A549 (cell line): ENCODE measurements around the gene TMED8. TPM values are rescaled to one million over a fixed set of nuclear protein-coding genes. Genes with fewer than 3 reads are reported as not detected.
A peak's percentile ranks its signal among the peaks of the same experiment; 100 is the strongest.

Source experiments
- ATAC-seq, 2 experiments: fragments of 200-7000 bp in 1 of 2; fragments of >200 bp in 1 of 2; cut with Nextera tagmentation in 1 of 2; cut with Tn5 transposase in 1 of 2; 3 replicates each; pipeline versions ENCODE4 v1.8.0 to v1.9.1; 2018 to 2020; ENCODE audit warnings: mild to moderate bottlenecking in 1 of 2, moderate library complexity in 1 of 2
- CTCF ChIA-PET: fragments of 300-600 bp; sonication (Branson Sonifier 250); formaldehyde crosslinking; extraction: SDS; loops from one replicate; lab custom pipeline; 2021; ENCODE audit warnings: antibody characterized with exemption, inconsistent platforms; lab: Yijun Ruan, JAX
- POLR2A ChIA-PET: fragments of 350-600 bp; formaldehyde crosslinking; extraction: SDS; loops from one replicate; lab custom pipeline; 2021; ENCODE audit warnings: antibody characterized with exemption, inconsistent platforms; lab: Yijun Ruan, JAX
- DNase-seq, 2 experiments: peaks; one replicate each; pipeline versions ENCODE4 v3.0.0 to v3.0.0-alpha.2; 2011 to 2016; ENCODE audit warnings: low read depth in 1 of 2, low spot score in 1 of 2
- FAIRE-seq: peaks from 2 replicates; lab custom pipeline; 2011; peaks lifted over from hg19 to GRCh38; lab: Jason Lieb, UNC
- H3K27ac ChIP-seq, 2 experiments: fragments of >200 bp; sonication (Bioruptor Twin); formaldehyde crosslinking; 3 replicates each; pipeline ENCODE4 v1.5.1; 2016 to 2017
- H3K4me1 ChIP-seq: fragments of >200 bp; sonication (Bioruptor Twin); formaldehyde crosslinking; 3 replicates; pipeline ENCODE4 v1.6.1; 2016
- H3K4me2 ChIP-seq: fragments of >200 bp; sonication (Bioruptor Twin); formaldehyde crosslinking; 3 replicates; pipeline ENCODE4 v1.6.1; 2016
- H3K4me3 ChIP-seq: fragments of >200 bp; sonication (Bioruptor Twin); formaldehyde crosslinking; 3 replicates; pipeline ENCODE4 v1.5.1; 2016
- H3K9me3 ChIP-seq: fragments of >200 bp; sonication (Bioruptor Twin); formaldehyde crosslinking; 3 replicates; pipeline ENCODE4 v1.6.1; 2016
- CBX2 ChIP-seq: fragments of 200-600 bp; sonication (generic); IDR thresholded peaks from 2 replicates; pipeline ENCODE4 v1.6.1; 2016; ENCODE audit warnings: low read depth, mild to moderate bottlenecking, borderline replicate concordance
- CHD4 ChIP-seq: fragments of 200-600 bp; sonication (generic); IDR thresholded peaks from 2 replicates; pipeline ENCODE4 v1.6.1; 2016; ENCODE audit warnings: antibody characterized with exemption, mild to moderate bottlenecking, borderline replicate concordance
- EHF ChIP-seq: fragments of 250-450 bp; sonication (Bioruptor Pico); IDR thresholded peaks from 2 replicates; pipeline ENCODE4 v1.5.0; 2020; ENCODE audit warnings: mild to moderate bottlenecking
- FOSL2 ChIP-seq, 2 experiments: fragments of 450-650 bp in 1 of 2; fragments of >200 bp in 1 of 2; sonication (Bioruptor Twin) in 1 of 2; formaldehyde crosslinking; IDR thresholded peaks; 2 replicates each; pipeline versions ENCODE4 v1.5.0 to v1.6.1; 2016 to 2020; ENCODE audit warnings: mild to moderate bottlenecking in 1 of 2, moderate library complexity in 1 of 2
- FOXS1 ChIP-seq: fragments of 250-450 bp; sonication (Bioruptor Pico); IDR thresholded peaks from 2 replicates; pipeline ENCODE4 v1.5.0; 2020; ENCODE audit warnings: mild to moderate bottlenecking, moderate library complexity
- GATA3 ChIP-seq: IDR thresholded peaks from 2 replicates; pipeline ENCODE4 v1.6.1; 2012; ENCODE audit warnings: borderline replicate concordance
- HDAC2 ChIP-seq: fragments of 200-600 bp; sonication (generic); IDR thresholded peaks from 2 replicates; pipeline ENCODE4 v1.6.1; 2016
- HOXB5 ChIP-seq: fragments of 250-450 bp; sonication (Bioruptor Pico); IDR thresholded peaks from 2 replicates; pipeline ENCODE4 v1.5.0; 2020; ENCODE audit warnings: mild to moderate bottlenecking, moderate library complexity
- JUN ChIP-seq, 2 experiments: fragments of >200 bp; sonication (Bioruptor Twin); formaldehyde crosslinking; IDR thresholded peaks; 2 replicates in 1 of 2; 3 replicates in 1 of 2; pipeline ENCODE4 v1.6.1; 2016 to 2017
- KDM1A ChIP-seq: fragments of 200-600 bp; sonication (generic); IDR thresholded peaks from 2 replicates; pipeline ENCODE4 v1.6.1; 2016; ENCODE audit warnings: low read depth, mild to moderate bottlenecking
- KDM5A ChIP-seq: fragments of 200-600 bp; sonication (generic); IDR thresholded peaks from 2 replicates; pipeline ENCODE4 v1.6.1; 2016; ENCODE audit warnings: antibody characterized with exemption, mild to moderate bottlenecking
- MYC ChIP-seq: IDR thresholded peaks from 2 replicates; pipeline ENCODE4 v1.6.1; 2012; ENCODE audit warnings: mild to moderate bottlenecking, inconsistent platforms, low read length, improper control_type of control experiment, borderline replicate concordance
- NR3C1 ChIP-seq: fragments of >200 bp; sonication (Bioruptor Twin); formaldehyde crosslinking; IDR thresholded peaks from 3 replicates; pipeline ENCODE4 v1.6.1; 2017
- PHF8 ChIP-seq: fragments of 200-600 bp; sonication (generic); IDR thresholded peaks from 2 replicates; pipeline ENCODE4 v1.6.1; 2016; ENCODE audit warnings: low read depth, mild to moderate bottlenecking, antibody characterized with exemption, moderate library complexity, borderline replicate concordance
- POLR2A ChIP-seq: IDR thresholded peaks from 2 replicates; pipeline ENCODE4 v1.6.1; 2012; ENCODE audit warnings: mild to moderate bottlenecking, low read length
- ZC3H11A ChIP-seq: fragments of 450-650 bp; IDR thresholded peaks from 2 replicates; pipeline ENCODE4 v1.6.1; 2014; ENCODE audit warnings: antibody characterized with exemption, mild to moderate bottlenecking
- ZFP36 ChIP-seq: fragments of 450-650 bp; IDR thresholded peaks from 2 replicates; pipeline ENCODE4 v1.6.1; 2014; ENCODE audit warnings: borderline replicate concordance; ENCODE audit not compliant: partially characterized antibody
- ZNF302 ChIP-seq: fragments of 250-450 bp; sonication (Bioruptor Pico); IDR thresholded peaks from 2 replicates; pipeline ENCODE4 v1.9.0; 2021; ENCODE audit warnings: inconsistent platforms, mild to moderate bottlenecking, moderate library complexity
- WGBS: methylation state at CpG from one replicate; pipeline ENCODE4 v1.1.6; 2017; ENCODE audit errors: missing lambda C conversion rate; 5-methylcytosine and 5-hydroxymethylcytosine counted together
- polyA plus RNA-seq, 4 experiments: library from polyadenylated mRNA; depleted of rRNA in 3 of 4; stranded (reverse); fragments of >200 nt; fragmentation: RNase III in 1 of 4; extraction: RNeasy Plus Mini Kit Qiagen cat#74134 plus additional on column Dnase treatment in 1 of 4; gene quantifications; 2 replicates in 3 of 4; 3 replicates in 1 of 4; pipeline ENCODE4 v1.2.3, GENCODE V29; 2011 to 2017
- TF ChIP-seq, protein P1 (sequence below): fragments of 200-600 bp; sonication (generic); IDR thresholded peaks from 2 replicates; pipeline ENCODE4 v1.6.1; 2016; ENCODE audit warnings: antibody characterized with exemption, mild to moderate bottlenecking, moderate library complexity
- TF ChIP-seq, protein P2 (sequence below): IDR thresholded peaks from 2 replicates; pipeline ENCODE4 v1.6.1; 2012
- TF ChIP-seq, protein P3 (sequence below): IDR thresholded peaks from 2 replicates; pipeline ENCODE4 v1.6.1; 2012; ENCODE audit warnings: low read depth, borderline replicate concordance
- TF ChIP-seq, protein P4 (sequence below): fragments of >200 bp; sonication (Bioruptor Twin); formaldehyde crosslinking; IDR thresholded peaks from 3 replicates; pipeline ENCODE4 v1.6.1; 2016
- TF ChIP-seq, protein P5 (sequence below): fragments of >200 bp; sonication (Bioruptor Twin); formaldehyde crosslinking; IDR thresholded peaks from 3 replicates; pipeline ENCODE4 v1.5.1; 2016
- TF ChIP-seq, protein P6 (sequence below): IDR thresholded peaks from 2 replicates; pipeline ENCODE4 v1.6.1; 2012

TMED8 gene
- polyA plus RNA-seq, 2 of the 4 experiments (the other 2 are of a cell fraction) = 8.8 to 13.9 TPM

DNA sequence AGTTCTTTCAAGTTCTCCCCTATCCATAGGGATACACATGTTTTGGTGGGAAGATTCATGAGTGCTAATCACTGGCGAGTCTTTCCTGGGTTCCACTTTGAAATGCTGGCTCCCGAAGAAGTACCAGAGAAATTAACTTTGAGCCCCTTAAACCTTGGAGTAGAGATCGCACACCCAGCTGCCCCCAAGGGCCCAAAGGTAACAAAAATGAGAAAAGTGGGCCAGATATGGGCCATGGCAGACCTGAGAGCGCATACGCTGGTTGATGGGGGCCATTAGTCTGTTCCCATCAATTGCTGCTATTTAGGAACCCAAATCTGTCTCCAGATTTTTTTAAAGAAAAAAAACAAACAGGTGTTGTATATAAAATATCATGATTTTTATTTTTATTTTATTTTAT is 53.9 kb downstream of the TMED8 start (continued):
- TF ChIP-seq, protein P1, sequence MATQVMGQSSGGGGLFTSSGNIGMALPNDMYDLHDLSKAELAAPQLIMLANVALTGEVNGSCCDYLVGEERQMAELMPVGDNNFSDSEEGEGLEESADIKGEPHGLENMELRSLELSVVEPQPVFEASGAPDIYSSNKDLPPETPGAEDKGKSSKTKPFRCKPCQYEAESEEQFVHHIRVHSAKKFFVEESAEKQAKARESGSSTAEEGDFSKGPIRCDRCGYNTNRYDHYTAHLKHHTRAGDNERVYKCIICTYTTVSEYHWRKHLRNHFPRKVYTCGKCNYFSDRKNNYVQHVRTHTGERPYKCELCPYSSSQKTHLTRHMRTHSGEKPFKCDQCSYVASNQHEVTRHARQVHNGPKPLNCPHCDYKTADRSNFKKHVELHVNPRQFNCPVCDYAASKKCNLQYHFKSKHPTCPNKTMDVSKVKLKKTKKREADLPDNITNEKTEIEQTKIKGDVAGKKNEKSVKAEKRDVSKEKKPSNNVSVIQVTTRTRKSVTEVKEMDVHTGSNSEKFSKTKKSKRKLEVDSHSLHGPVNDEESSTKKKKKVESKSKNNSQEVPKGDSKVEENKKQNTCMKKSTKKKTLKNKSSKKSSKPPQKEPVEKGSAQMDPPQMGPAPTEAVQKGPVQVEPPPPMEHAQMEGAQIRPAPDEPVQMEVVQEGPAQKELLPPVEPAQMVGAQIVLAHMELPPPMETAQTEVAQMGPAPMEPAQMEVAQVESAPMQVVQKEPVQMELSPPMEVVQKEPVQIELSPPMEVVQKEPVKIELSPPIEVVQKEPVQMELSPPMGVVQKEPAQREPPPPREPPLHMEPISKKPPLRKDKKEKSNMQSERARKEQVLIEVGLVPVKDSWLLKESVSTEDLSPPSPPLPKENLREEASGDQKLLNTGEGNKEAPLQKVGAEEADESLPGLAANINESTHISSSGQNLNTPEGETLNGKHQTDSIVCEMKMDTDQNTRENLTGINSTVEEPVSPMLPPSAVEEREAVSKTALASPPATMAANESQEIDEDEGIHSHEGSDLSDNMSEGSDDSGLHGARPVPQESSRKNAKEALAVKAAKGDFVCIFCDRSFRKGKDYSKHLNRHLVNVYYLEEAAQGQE = no peak

DNA sequence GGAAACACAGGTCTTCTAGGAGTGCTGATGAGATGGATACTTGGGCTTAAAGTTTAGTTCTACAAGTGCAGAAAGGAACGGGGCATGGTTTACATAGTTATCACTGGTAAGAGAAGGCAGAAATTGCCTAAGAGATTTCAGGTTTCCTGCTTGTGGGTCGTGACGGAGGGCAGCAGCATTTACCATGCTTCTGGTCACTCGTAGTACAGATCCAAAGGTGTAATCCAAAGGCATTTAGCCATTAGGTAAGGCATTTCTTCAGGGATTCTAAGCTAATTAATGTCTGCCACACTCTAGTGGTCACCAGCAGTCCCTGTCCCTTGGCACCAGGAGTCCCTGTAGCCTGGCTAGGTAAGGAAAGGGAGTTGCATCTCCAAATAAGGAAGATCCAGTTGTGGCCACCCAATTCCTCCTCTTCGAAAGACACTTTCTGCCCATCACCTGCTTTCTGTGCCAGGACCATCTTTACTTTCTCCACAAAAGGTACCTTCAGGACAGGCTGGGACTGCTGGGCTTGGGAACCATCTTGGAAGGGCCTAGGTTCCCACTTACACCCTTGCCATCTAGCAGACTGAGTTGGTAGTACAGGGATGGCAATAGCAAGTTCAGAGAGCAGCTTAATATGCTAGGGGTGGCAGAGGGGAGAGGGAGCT is 54.5 kb downstream of the TMED8 start:
- ATAC-seq (no peak), FAIRE-seq (no peak), DNase-seq (peak in 1 of 2 experiments; percentile 31)
- POLR2A ChIA-PET = interaction anchor here (0.6 to 2.3 kb wide), 10 partner anchors 8 to 222 kb away, joined by 3 to 45 read pairs (median 6); no protein-coding TSS in a partner anchor
- peak overlapping the region; percentile 75 for H3K4me2 ChIP-seq
- CTCF ChIA-PET = interaction anchor here (0.6 to 10.0 kb wide), 5 partner anchors 16 to 169 kb away, joined by 3 to 116 read pairs (median 4); no protein-coding TSS in a partner anchor
- TF ChIP-seq ZC3H11A (no peak), KDM5A (no peak), CHD4 (no peak), FOSL2 (IDR thresholded peaks at IDR 0.05) (no peak), FOSL2 (CRISPR knock-in tag; IDR thresholded peaks at IDR 0.05) (no peak), HDAC2 (no peak), ZNF302 (no peak), HOXB5 (no peak)
- TF ChIP-seq, protein P2, sequence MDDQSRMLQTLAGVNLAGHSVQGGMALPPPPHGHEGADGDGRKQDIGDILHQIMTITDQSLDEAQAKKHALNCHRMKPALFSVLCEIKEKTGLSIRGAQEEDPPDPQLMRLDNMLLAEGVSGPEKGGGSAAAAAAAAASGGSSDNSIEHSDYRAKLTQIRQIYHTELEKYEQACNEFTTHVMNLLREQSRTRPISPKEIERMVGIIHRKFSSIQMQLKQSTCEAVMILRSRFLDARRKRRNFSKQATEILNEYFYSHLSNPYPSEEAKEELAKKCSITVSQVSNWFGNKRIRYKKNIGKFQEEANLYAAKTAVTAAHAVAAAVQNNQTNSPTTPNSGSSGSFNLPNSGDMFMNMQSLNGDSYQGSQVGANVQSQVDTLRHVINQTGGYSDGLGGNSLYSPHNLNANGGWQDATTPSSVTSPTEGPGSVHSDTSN = no peak
- TF ChIP-seq, protein P3, sequence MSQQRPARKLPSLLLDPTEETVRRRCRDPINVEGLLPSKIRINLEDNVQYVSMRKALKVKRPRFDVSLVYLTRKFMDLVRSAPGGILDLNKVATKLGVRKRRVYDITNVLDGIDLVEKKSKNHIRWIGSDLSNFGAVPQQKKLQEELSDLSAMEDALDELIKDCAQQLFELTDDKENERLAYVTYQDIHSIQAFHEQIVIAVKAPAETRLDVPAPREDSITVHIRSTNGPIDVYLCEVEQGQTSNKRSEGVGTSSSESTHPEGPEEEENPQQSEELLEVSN = no peak
- H3K27ac ChIP-seq = peak overlapping the region; percentile 99
- H3K4me3 ChIP-seq = peak overlapping the region; percentile 99
- 77% methylated on average over 5 of the region's 5 CpGs for WGBS
- peaks cover 14% of the 10 kb centered on the region for H3K4me1 ChIP-seq
- H3K9me3 ChIP-seq = no peaks in the 10 kb centered on the region

DNA sequence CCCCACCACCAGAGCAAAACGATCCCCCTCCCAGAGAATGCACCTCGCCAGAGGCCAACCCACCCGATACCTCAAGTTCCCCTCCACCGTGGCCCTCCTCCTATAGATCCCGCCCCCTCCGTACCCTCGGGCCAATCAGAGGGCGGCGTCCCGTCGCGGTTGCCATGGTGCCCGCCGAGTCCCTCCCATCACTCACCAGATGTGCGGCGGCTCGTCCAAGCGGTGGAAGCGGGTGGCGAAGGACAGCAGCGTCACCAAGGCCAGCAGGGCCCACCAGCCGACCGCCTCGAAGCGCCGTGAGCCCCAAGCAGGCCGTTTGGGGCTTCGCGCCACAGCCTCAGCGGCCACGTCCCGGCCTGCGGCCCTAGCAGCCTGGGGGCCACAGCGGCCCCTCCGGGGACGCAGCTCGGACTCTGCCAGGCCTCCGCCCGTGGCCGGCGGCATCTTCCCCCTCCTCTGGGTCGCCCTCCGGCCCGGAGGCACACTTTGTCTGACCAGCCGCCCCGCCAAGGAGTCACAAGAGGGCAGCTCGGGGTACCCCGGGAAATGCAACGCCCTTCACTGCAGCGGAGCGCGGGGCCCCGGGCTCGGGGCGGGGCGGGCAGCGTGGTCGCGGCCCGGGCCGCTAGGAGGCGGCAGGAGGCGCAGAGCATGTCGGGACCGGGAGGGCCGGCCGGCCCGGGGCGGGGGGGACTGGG is 56.5 kb downstream of the TMED8 start, which contains the start of gene POMT2:
Gene POMT2, minus strand, starts transcription at position 646 of the 698 bp plus-strand sequence. Its CDS starts 202 bp downstream, at position 444.
- FAIRE-seq (peak; percentile 83), DNase-seq (peak; percentile 91 to 93), ATAC-seq (peak; percentile 81 to 83)
- peak within 1 kb of the TSS; percentile 99 for H3K4me3 ChIP-seq
- no peaks in the 10 kb centered on the region for H3K9me3 ChIP-seq
- CTCF ChIA-PET = interaction anchor here (0.7 to 10.0 kb wide), 11 partner anchors 10 to 447 kb away, joined by 3 to 116 read pairs (median 4); partner anchors contain the start of gene ZDHHC22
- peak within 1 kb of the TSS; percentile 94 for H3K4me2 ChIP-seq
- peak within 1 kb of the TSS; percentile 99 for H3K27ac ChIP-seq
- POLR2A ChIA-PET = interaction anchor here (0.6 to 2.3 kb wide), 19 partner anchors 10 to 448 kb away, joined by 3 to 45 read pairs (median 5); partner anchors contain the start of genes CIPC, SAMD15, TMED8 and VIPAS39
- WGBS = 2% methylated on average over 42 of the region's 69 CpGs
- H3K4me1 ChIP-seq = peaks cover 34% of the 10 kb centered on the region
- no peak for TF ChIP-seq KDM1A
- TF ChIP-seq GATA3 = no peak
- TF ChIP-seq, protein P4, sequence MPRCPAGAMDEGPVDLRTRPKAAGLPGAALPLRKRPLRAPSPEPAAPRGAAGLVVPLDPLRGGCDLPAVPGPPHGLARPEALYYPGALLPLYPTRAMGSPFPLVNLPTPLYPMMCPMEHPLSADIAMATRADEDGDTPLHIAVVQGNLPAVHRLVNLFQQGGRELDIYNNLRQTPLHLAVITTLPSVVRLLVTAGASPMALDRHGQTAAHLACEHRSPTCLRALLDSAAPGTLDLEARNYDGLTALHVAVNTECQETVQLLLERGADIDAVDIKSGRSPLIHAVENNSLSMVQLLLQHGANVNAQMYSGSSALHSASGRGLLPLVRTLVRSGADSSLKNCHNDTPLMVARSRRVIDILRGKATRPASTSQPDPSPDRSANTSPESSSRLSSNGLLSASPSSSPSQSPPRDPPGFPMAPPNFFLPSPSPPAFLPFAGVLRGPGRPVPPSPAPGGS = peak; percentile 0; the same call in 1 of the 3 replicates
- TF ChIP-seq FOXS1 (CRISPR knock-in tag) = no peak
- peak; percentile 77; the same call in 1 of the 2 replicates for TF ChIP-seq MYC
- TF ChIP-seq KDM5A = no peak
- 0 out of 2 replicates have a peak, but pooled peaks have one; percentile 29 for TF ChIP-seq EHF
- TF ChIP-seq, protein P5, sequence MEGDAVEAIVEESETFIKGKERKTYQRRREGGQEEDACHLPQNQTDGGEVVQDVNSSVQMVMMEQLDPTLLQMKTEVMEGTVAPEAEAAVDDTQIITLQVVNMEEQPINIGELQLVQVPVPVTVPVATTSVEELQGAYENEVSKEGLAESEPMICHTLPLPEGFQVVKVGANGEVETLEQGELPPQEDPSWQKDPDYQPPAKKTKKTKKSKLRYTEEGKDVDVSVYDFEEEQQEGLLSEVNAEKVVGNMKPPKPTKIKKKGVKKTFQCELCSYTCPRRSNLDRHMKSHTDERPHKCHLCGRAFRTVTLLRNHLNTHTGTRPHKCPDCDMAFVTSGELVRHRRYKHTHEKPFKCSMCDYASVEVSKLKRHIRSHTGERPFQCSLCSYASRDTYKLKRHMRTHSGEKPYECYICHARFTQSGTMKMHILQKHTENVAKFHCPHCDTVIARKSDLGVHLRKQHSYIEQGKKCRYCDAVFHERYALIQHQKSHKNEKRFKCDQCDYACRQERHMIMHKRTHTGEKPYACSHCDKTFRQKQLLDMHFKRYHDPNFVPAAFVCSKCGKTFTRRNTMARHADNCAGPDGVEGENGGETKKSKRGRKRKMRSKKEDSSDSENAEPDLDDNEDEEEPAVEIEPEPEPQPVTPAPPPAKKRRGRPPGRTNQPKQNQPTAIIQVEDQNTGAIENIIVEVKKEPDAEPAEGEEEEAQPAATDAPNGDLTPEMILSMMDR = peak; percentile 30; the same call in 2 of the 3 replicates
- TF ChIP-seq, protein P6, sequence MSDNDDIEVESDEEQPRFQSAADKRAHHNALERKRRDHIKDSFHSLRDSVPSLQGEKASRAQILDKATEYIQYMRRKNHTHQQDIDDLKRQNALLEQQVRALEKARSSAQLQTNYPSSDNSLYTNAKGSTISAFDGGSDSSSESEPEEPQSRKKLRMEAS = peak; percentile 68
- TF ChIP-seq ZFP36 = no peak
- TF ChIP-seq POLR2A = peak; percentile 68
- TF ChIP-seq JUN (IDR thresholded peaks at IDR 0.05) = no peak; a peak in 1 of 5 replicates
- peak; percentile 93 for TF ChIP-seq PHF8
- TF ChIP-seq HDAC2 = no peak
- no peak for TF ChIP-seq NR3C1
- TF ChIP-seq CBX2 = no peak
